COLO829 (cell line): ENCODE measurements around the gene SLC44A4.
A peak's percentile ranks its signal among the peaks of the same experiment; 100 is the strongest.
"Not testable (repeated sequence)": the region's sequence is repeated elsewhere in the genome, so short reads cannot be mapped to it uniquely, and the experiment has no call there.

ENCODE experiments used
- DNase-seq: peaks from one replicate; pipeline ENCODE4 v3.0.0; 2012; ENCODE audit warnings: low spot score

The SLC44A4 gene

GRCh38 chr6:31858707-31859106, 20.1 kb downstream of the SLC44A4 start:
- DNase-seq, result no peak

GRCh38 chr6:31857774-31858173, 21.0 kb downstream of the SLC44A4 start:
- DNase-seq, result not testable (repeated sequence)

- not testable (repeated sequence) for DNase-seq
These were observed 26.6 kb downstream of the SLC44A4 start for GRCh38 chr6:31851980-31852718.

- DNase-seq, result no peak
These were observed 27.3 kb downstream of the SLC44A4 start for GRCh38 chr6:31851485-31851832.

- DNase-seq, result no peak
These were observed 27.9 kb downstream of the SLC44A4 start for GRCh38 chr6:31850765-31851484.

- no peak for DNase-seq
These were observed 31.4 kb downstream of the SLC44A4 start for GRCh38 chr6:31847276-31847978.

GRCh38 chr6:31844507-31844906, 34.3 kb downstream of the SLC44A4 start:
- DNase-seq, result no peak

GRCh38 chr6:31842053-31842452, 36.7 kb downstream of the SLC44A4 start:
- no peak for DNase-seq

- DNase-seq, result not testable (repeated sequence)
These were observed 39.0 kb downstream of the SLC44A4 start for GRCh38 chr6:31839779-31840126.

GRCh38 chr6:31838968-31839367, 39.8 kb downstream of the SLC44A4 start:
- no peak for DNase-seq

GRCh38 chr6:31838114-31838553, 40.7 kb downstream of the SLC44A4 start:
- DNase-seq, result not testable (repeated sequence)

- DNase-seq, result no peak
These were observed 41.3 kb downstream of the SLC44A4 start for GRCh38 chr6:31837369-31838113.

- DNase-seq, result no peak
These were observed 42.1 kb downstream of the SLC44A4 start for GRCh38 chr6:31836474-31837368.

- no peak for DNase-seq
These were observed 42.7 kb downstream of the SLC44A4 start for GRCh38 chr6:31836047-31836473.

- peak; percentile 87 for DNase-seq
These were observed 44.2 kb downstream of the SLC44A4 start for GRCh38 chr6:31834367-31835250.

- DNase-seq, result no peak
These were observed 47.2 kb downstream of the SLC44A4 start for GRCh38 chr6:31831350-31832215.

GRCh38 chr6:31830886-31831335, 47.9 kb downstream of the SLC44A4 start:
- DNase-seq, result no peak

GRCh38 chr6:31829633-31830283, 49.0 kb downstream of the SLC44A4 start:
- no peak for DNase-seq
